Endothelial cell (in vitro differentiated cells): ENCODE results near the gene ACAA2. TPM values are rescaled to one million over a fixed set of nuclear protein-coding genes. Genes with fewer than 3 reads are reported as not detected.

Source experiments
- DNase-seq: peaks from one replicate; pipeline ENCODE4 v3.0.0; 2021; ENCODE audit warnings: low spot score
- H3K27ac Mint-ChIP-seq: one replicate; pipeline ENCODE4 v1.8.0; 2021; ENCODE audit warnings: mixed read lengths, inconsistent platforms; ENCODE audit not compliant: unreplicated experiment
- H3K27me3 Mint-ChIP-seq: one replicate; pipeline ENCODE4 v1.8.0; 2021; ENCODE audit warnings: mild to moderate bottlenecking, moderate library complexity, mixed read lengths, inconsistent platforms; ENCODE audit not compliant: unreplicated experiment
- H3K36me3 Mint-ChIP-seq: one replicate; pipeline ENCODE4 v1.8.0; 2021; ENCODE audit warnings: mild to moderate bottlenecking, low read depth, mixed read lengths, inconsistent platforms; ENCODE audit not compliant: unreplicated experiment
- H3K4me1 Mint-ChIP-seq: one replicate; pipeline ENCODE4 v1.8.0; 2021; ENCODE audit warnings: mild to moderate bottlenecking, mixed read lengths, inconsistent platforms; ENCODE audit not compliant: unreplicated experiment
- H3K4me3 Mint-ChIP-seq: one replicate; pipeline ENCODE4 v1.8.0; 2021; ENCODE audit warnings: mild to moderate bottlenecking, mixed read lengths, inconsistent platforms; ENCODE audit not compliant: unreplicated experiment
- H3K9me3 Mint-ChIP-seq: one replicate; pipeline ENCODE4 v1.8.0; 2021; ENCODE audit warnings: mixed read lengths, inconsistent platforms; ENCODE audit not compliant: unreplicated experiment
- total RNA-seq: library from RNA; stranded (reverse); fragmentation: NEBNext Ultra II Directional; extraction: Animal tissue kit (Norgen Biotek cat#: 25700); gene quantifications from one replicate; pipeline ENCODE4 v1.2.1, GENCODE V29; 2021; ENCODE audit not compliant: unreplicated experiment
- TF ChIP-seq, protein P1 (sequence below): fragments of 200-600 bp; sonication (generic); IDR thresholded peaks from one replicate; pipeline ENCODE4 v1.5.0; 2021; ENCODE audit warnings: antibody characterized with exemption; ENCODE audit not compliant: unreplicated experiment

Gene ACAA2
- total RNA-seq, 1 donor from 2014 or later: 50.6 TPM

DNA sequence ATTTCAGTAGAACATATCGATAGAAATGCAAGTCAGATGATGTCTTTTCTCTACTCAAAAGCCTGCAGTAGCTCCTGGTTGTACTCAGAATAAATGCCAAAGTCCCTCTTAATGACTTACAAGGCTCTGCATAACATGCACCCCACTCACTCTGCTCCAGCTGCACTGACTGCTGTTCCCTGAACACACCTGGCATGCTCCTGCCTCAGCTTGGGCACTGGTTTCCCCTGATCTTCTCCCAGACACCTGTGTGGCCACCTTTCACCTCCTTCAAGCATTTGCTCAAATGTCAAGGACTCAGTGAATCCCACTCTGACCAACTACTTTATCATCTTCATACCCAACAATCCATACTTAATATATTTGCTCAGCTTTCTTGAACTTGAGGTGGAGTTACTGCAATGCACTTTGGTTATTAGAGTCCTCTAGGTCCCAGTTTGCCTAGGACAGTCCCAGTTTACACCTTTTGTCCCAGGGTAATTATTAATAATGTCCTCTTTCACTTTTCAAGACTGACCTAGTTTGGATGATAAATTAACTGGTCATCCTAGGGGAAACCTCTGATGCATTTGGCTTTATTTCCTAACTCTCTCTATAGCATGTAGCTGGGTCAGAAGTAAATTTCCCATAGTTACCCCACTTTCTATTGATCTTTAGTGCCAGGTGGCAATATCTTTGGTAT lies 44.1 kb downstream of the ACAA2 start:
- Mint-ChIP-seq H3K36me3 (peaks cover 4% of the 10 kb centered on the region), H3K4me1 (peaks cover 5% of the 10 kb centered on the region), H3K27ac (no peak overlapping the region), H3K27me3 (peaks cover 5% of the 10 kb centered on the region), H3K4me3 (no peak overlapping the region), H3K9me3 (no peaks in the 10 kb centered on the region)
- TF ChIP-seq, protein P1, sequence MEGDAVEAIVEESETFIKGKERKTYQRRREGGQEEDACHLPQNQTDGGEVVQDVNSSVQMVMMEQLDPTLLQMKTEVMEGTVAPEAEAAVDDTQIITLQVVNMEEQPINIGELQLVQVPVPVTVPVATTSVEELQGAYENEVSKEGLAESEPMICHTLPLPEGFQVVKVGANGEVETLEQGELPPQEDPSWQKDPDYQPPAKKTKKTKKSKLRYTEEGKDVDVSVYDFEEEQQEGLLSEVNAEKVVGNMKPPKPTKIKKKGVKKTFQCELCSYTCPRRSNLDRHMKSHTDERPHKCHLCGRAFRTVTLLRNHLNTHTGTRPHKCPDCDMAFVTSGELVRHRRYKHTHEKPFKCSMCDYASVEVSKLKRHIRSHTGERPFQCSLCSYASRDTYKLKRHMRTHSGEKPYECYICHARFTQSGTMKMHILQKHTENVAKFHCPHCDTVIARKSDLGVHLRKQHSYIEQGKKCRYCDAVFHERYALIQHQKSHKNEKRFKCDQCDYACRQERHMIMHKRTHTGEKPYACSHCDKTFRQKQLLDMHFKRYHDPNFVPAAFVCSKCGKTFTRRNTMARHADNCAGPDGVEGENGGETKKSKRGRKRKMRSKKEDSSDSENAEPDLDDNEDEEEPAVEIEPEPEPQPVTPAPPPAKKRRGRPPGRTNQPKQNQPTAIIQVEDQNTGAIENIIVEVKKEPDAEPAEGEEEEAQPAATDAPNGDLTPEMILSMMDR: no peak
- DNase-seq: no peak

DNA sequence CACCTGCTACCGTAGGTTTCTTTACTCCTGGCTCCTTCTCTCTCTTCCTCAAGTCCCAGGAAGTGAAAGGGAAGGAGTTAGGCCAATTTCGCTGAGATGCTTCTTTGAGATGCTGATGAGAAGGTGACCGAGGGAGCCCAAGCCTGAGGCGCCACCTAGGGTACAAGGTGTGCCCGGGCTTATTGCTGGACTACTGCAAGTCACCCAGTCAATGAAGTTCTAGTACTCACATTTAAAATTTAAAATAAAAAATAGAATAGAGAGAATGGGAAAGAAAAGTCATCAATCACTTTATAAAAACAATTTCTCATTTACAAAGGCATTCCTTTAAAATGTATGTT lies 45.3 kb downstream of the ACAA2 start:
- peaks cover 12% of the 10 kb centered on the region for H3K4me1 Mint-ChIP-seq
- TF ChIP-seq, protein P1: peak; percentile 42
- H3K27me3 Mint-ChIP-seq: peaks cover 5% of the 10 kb centered on the region
- H3K27ac Mint-ChIP-seq: no peak overlapping the region
- H3K36me3 Mint-ChIP-seq: peaks cover 8% of the 10 kb centered on the region
- no peaks in the 10 kb centered on the region for H3K9me3 Mint-ChIP-seq
- no peak overlapping the region for H3K4me3 Mint-ChIP-seq
- peak; percentile 61 for DNase-seq

GRCh38 chr18:49767111-49768050 lies 46.0 kb downstream of the ACAA2 start:
- Mint-ChIP-seq H3K9me3 (no peaks in the 10 kb centered on the region), H3K27me3 (peaks cover 5% of the 10 kb centered on the region), H3K27ac (no peak overlapping the region), H3K36me3 (peaks cover 8% of the 10 kb centered on the region), H3K4me1 (peaks cover 12% of the 10 kb centered on the region), H3K4me3 (no peak overlapping the region)
- TF ChIP-seq, protein P1: no peak
- no peak for DNase-seq

GRCh38 chr18:49766646-49767045 lies 46.7 kb downstream of the ACAA2 start:
- TF ChIP-seq, protein P1: no peak
- H3K27ac Mint-ChIP-seq: no peak overlapping the region

DNA sequence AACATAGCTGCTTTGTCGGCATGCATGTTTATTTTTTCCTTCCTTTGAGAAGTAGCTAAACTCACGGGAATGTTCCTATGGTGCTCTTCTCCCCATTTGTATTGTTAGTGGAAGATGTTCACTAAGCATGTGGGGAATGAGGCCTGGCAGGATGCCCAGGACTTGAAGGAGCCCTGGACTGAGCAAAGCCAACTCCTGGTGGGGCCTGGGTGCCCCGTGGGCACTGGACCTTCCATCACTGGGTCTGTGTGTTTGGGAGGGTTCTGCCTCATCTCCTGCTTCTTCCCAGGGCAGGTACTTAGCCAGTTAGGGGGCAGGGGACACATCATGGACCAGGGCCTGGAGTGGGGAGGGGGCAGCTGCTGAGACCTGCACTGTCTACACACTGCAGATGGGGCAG lies 49.3 kb downstream of the ACAA2 start:
- Mint-ChIP-seq H3K36me3 (peaks cover 8% of the 10 kb centered on the region), H3K27ac (no peak overlapping the region), H3K9me3 (no peaks in the 10 kb centered on the region), H3K4me3 (no peak overlapping the region), H3K27me3 (peaks cover 5% of the 10 kb centered on the region), H3K4me1 (peaks cover 21% of the 10 kb centered on the region)
- no peak for DNase-seq
- TF ChIP-seq, protein P1: no peak

More at GRCh38 chr18:49766646-49767045, 46.7 kb downstream of the ACAA2 start:
- peak overlapping the region; percentile 50 for H3K4me3 Mint-ChIP-seq
- H3K36me3 Mint-ChIP-seq: peaks cover 8% of the 10 kb centered on the region
- no peak for DNase-seq
- no peaks in the 10 kb centered on the region for H3K9me3 Mint-ChIP-seq
- peaks cover 5% of the 10 kb centered on the region for H3K27me3 Mint-ChIP-seq
- H3K4me1 Mint-ChIP-seq: peaks cover 12% of the 10 kb centered on the region
